Measurements from ENCODE around the gene LMF1.

DNA sequence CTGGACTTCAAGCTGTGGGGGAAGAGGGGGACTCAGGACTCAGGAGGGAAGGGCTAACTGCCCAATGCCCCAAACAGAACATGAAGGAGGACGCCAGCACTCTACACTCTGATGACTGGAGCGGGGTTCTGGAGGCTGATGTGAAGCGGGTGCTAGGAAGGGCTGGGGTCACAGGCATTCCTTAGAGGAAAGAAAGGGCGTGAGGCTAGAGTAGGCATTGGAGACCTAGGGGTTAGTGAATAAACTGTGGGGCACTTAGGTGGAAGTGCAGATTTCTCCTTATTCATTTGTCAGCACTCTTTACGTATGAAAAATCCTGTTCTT lies 760 bp upstream of the LMF1 start:
- TF ChIP-seq, protein P1, sequence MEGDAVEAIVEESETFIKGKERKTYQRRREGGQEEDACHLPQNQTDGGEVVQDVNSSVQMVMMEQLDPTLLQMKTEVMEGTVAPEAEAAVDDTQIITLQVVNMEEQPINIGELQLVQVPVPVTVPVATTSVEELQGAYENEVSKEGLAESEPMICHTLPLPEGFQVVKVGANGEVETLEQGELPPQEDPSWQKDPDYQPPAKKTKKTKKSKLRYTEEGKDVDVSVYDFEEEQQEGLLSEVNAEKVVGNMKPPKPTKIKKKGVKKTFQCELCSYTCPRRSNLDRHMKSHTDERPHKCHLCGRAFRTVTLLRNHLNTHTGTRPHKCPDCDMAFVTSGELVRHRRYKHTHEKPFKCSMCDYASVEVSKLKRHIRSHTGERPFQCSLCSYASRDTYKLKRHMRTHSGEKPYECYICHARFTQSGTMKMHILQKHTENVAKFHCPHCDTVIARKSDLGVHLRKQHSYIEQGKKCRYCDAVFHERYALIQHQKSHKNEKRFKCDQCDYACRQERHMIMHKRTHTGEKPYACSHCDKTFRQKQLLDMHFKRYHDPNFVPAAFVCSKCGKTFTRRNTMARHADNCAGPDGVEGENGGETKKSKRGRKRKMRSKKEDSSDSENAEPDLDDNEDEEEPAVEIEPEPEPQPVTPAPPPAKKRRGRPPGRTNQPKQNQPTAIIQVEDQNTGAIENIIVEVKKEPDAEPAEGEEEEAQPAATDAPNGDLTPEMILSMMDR (IDR thresholded peaks at IDR 0.05), result no peak
- no peak for TF ChIP-seq POLR2A (IDR thresholded peaks at IDR 0.05)
